OCI-LY3 (cell line): Measurements from ENCODE around the gene SSU72.

Experiments used
- CTCF ChIP-seq: fragments of 200-600, 300-600 bp; sonication (generic); IDR thresholded peaks from 2 replicates; pipeline ENCODE4 v1.5.1; 2014; ENCODE audit warnings: antibody characterized with exemption, low read length, low read depth
- EZH2phosphoT487 ChIP-seq: fragments of 200-600 bp; shearing (Covaris generic); IDR thresholded peaks from 2 replicates; pipeline ENCODE4 v1.6.1; 2018; ENCODE audit warnings: antibody characterized with exemption, mixed run types, low read depth

GRCh38 chr1:1578371-1578940, 3.8 kb upstream of the SSU72 start:
- TF ChIP-seq CTCF: no peak
- TF ChIP-seq EZH2phosphoT487: no peak
